SU-DHL-6 (cell line): ENCODE data around the gene LCAT.

Experiments used
- H2AFZ ChIP-seq: fragments of 200-600 bp; sonication (generic); 2 replicates; pipeline ENCODE4 v1.6.1; 2014; ENCODE audit warnings: low read depth, mild to moderate bottlenecking, moderate library complexity, mixed read lengths, antibody characterized with exemption, low read length; ENCODE audit not compliant: severe bottlenecking
- H3F3A ChIP-seq: fragments of 200-600 bp; shearing (Covaris generic); 2 replicates; pipeline ENCODE4 v1.6.0; 2016; ENCODE audit warnings: antibody characterized with exemption, mild to moderate bottlenecking; ENCODE audit not compliant: insufficient read depth
- H3K27ac ChIP-seq: fragments of 200-600 bp; sonication (generic); 2 replicates; pipeline ENCODE4 v1.5.1; 2016; ENCODE audit warnings: low read depth, mild to moderate bottlenecking, low read length, moderate library complexity, mixed read lengths
- H3K27me3 ChIP-seq: fragments of 200-600 bp; sonication (generic), shearing (Covaris generic); 2 replicates; pipeline ENCODE4 v1.6.0; 2014; ENCODE audit warnings: mild to moderate bottlenecking, low read length
- H3K36me3 ChIP-seq: fragments of 200-600 bp; sonication (generic); 2 replicates; pipeline ENCODE4 v1.6.1; 2014; ENCODE audit warnings: mild to moderate bottlenecking, low read length, mixed read lengths
- H3K4me2 ChIP-seq: fragments of 300-600, 200-600 bp; shearing (Covaris generic), sonication (generic); 2 replicates; pipeline ENCODE4 v1.6.0; 2014; ENCODE audit warnings: low read length, low read depth, mild to moderate bottlenecking; ENCODE audit not compliant: poor library complexity, severe bottlenecking
- H3K4me3 ChIP-seq: fragments of 200-600 bp; sonication (generic); 2 replicates; pipeline ENCODE4 v1.5.1; 2014; ENCODE audit warnings: antibody characterized with exemption, low read length, mild to moderate bottlenecking, mixed read lengths; ENCODE audit not compliant: insufficient read depth, poor library complexity, severe bottlenecking
- H3K79me2 ChIP-seq: fragments of 200-600 bp; sonication (generic); 2 replicates; pipeline ENCODE4 v1.6.1; 2014; ENCODE audit warnings: mild to moderate bottlenecking, low read length, moderate library complexity; ENCODE audit not compliant: insufficient read depth
- H3K9ac ChIP-seq: fragments of 200-600 bp; sonication (generic); 2 replicates; pipeline ENCODE4 v1.7.0; 2014; ENCODE audit warnings: mild to moderate bottlenecking, low read length
- H3K9me2 ChIP-seq: fragments of 200-600 bp; sonication (generic); replicated peaks from 2 replicates; pipeline ENCODE4 v1.6.1; 2014; ENCODE audit warnings: low read length; ENCODE audit not compliant: insufficient read depth
- H3K9me3 ChIP-seq: fragments of 200-600 bp; sonication (generic); 2 replicates; pipeline ENCODE4 v1.6.1; 2014; ENCODE audit warnings: low read length, mixed read lengths; ENCODE audit not compliant: insufficient read depth
- H4K20me1 ChIP-seq: fragments of 200-600 bp; sonication (generic); 2 replicates; pipeline ENCODE4 v1.6.1; 2014; ENCODE audit warnings: low read depth, mild to moderate bottlenecking, antibody characterized with exemption, low read length, moderate library complexity, mixed read lengths
- EZH2phosphoT487 ChIP-seq: fragments of 200-600 bp; sonication (generic), shearing (Covaris generic); conservative IDR thresholded peaks from 2 replicates; pipeline ENCODE4 v1.6.1; 2018; ENCODE audit warnings: mild to moderate bottlenecking, antibody characterized with exemption, low read length, moderate library complexity, mixed read lengths
- TF ChIP-seq, protein P1 (sequence below): fragments of 200-600 bp; sonication (generic); IDR thresholded peaks from one replicate; pipeline ENCODE4 v1.5.1; 2017; ENCODE audit warnings: antibody characterized with exemption, mild to moderate bottlenecking, low read length, moderate library complexity; ENCODE audit not compliant: insufficient read depth, poor library complexity, severe bottlenecking

LCAT gene

DNA sequence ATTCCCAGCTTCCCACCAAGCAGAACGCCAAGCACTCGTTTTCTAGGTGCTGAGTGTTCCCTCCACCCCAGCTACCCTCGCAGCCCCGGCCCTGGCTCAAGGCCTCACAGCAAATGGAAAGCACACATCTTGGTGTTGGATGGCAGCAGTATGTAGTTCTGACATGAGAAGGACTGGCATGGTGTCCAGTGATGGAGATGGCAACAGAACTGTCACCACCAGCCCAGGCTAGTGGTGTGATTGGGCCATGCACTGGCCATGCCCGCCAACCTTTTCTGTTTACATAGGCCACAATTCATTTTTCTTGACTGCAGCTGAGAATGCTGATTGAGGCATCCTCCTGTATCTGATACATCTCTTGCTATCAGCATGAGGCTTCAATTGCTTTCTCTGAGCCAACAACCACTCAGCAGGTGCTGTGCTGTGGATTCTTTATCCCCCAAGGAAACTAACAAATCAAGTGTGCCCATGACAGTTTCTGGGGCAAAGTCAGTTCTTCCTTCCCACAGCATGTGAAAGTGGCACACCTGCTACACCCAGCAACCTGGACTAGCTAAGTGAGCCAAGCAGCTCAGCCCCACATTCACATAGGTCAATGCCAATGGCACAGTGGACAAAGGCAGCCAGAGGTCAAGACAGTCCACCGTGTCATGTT, 20.7 kb upstream of the LCAT start:
- no peaks in the 10 kb centered on the region for H3K9me2 ChIP-seq
- no peak overlapping the region for H3K9ac ChIP-seq
- no peak overlapping the region for H3K4me2 ChIP-seq
- H3K9me3 ChIP-seq, result no peaks in the 10 kb centered on the region
- no peak overlapping the region for H3K4me3 ChIP-seq
- no peaks in the 10 kb centered on the region for H3K36me3 ChIP-seq
- H3K79me2 ChIP-seq, result no peaks in the 10 kb centered on the region
- H2AFZ ChIP-seq, result no peak overlapping the region
- no peaks in the 10 kb centered on the region for H3F3A ChIP-seq
- no peak overlapping the region for H3K27ac ChIP-seq
- H4K20me1 ChIP-seq, result no peaks in the 10 kb centered on the region
- TF ChIP-seq EZH2phosphoT487, result no peak
- no peaks in the 10 kb centered on the region for H3K27me3 ChIP-seq

DNA sequence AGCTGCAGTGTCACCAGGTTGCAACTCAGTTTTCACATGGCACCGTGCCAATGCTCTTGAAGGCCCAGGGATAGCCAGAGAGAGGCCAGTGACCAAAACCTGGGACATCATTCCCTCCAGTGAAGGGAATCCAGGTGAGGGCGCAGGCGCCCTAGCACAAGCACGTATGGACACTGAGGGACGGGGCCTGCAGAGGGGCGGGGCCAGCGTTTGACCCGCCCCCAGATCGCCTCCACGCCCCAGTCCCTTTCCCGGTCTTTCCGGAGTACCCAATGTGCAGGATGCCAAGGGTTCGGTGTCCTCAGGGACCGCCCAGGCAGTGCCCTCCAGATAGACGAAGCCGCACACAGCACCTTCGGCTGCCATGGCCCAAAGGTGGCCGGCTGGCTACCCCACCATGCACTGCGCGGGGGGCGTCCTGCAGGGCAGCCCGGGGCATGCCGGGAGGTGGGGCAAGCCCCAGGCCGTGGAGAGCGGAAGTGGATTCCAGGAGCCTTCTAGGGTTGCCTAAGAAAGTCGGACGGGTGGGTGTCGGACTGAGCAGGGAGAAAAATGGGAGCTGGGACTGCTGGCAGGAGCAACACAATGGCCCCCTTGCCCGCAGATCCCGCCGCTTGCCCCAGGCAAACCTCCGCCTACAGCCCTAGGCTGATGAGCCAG, 19.9 kb upstream of the LCAT start:
- H3K36me3 ChIP-seq, result no peaks in the 10 kb centered on the region
- H3K27ac ChIP-seq, result no peak overlapping the region
- no peaks in the 10 kb centered on the region for H3K9me2 ChIP-seq
- H3K4me3 ChIP-seq, result no peak overlapping the region
- H3K79me2 ChIP-seq, result no peaks in the 10 kb centered on the region
- no peaks in the 10 kb centered on the region for H3K27me3 ChIP-seq
- H4K20me1 ChIP-seq, result no peaks in the 10 kb centered on the region
- no peak overlapping the region for H3K9ac ChIP-seq
- no peak overlapping the region for H3K4me2 ChIP-seq
- no peak for TF ChIP-seq EZH2phosphoT487
- TF ChIP-seq, protein P1, sequence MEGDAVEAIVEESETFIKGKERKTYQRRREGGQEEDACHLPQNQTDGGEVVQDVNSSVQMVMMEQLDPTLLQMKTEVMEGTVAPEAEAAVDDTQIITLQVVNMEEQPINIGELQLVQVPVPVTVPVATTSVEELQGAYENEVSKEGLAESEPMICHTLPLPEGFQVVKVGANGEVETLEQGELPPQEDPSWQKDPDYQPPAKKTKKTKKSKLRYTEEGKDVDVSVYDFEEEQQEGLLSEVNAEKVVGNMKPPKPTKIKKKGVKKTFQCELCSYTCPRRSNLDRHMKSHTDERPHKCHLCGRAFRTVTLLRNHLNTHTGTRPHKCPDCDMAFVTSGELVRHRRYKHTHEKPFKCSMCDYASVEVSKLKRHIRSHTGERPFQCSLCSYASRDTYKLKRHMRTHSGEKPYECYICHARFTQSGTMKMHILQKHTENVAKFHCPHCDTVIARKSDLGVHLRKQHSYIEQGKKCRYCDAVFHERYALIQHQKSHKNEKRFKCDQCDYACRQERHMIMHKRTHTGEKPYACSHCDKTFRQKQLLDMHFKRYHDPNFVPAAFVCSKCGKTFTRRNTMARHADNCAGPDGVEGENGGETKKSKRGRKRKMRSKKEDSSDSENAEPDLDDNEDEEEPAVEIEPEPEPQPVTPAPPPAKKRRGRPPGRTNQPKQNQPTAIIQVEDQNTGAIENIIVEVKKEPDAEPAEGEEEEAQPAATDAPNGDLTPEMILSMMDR, result no peak
- H3K9me3 ChIP-seq, result no peaks in the 10 kb centered on the region
- H3F3A ChIP-seq, result no peaks in the 10 kb centered on the region
- H2AFZ ChIP-seq, result no peak overlapping the region

DNA sequence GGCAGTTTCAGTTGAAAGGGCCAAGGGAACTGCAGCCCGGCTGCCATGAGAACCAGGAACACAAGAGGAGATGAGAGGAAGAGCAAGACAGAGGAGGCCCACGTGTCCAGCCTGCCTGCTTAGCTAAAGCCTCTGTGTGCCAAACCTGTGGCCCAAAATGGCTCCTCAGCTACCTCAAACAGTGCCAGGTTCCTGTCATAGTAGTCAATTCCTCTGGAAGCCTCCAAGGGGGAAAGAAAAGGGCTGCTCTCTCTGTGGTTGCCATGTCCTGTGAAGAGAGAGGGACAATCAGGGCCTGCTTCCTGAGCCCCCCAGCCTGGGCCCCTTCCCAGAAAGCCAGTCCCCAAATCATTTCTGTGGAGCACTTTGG, 19.4 kb upstream of the LCAT start:
- no peaks in the 10 kb centered on the region for H3K27me3 ChIP-seq
- no peak overlapping the region for H3K27ac ChIP-seq
- H3K9me3 ChIP-seq, result no peaks in the 10 kb centered on the region
- H4K20me1 ChIP-seq, result no peaks in the 10 kb centered on the region
- no peak overlapping the region for H3K4me2 ChIP-seq
- H3K9me2 ChIP-seq, result no peaks in the 10 kb centered on the region
- H3K9ac ChIP-seq, result no peak overlapping the region
- H3K36me3 ChIP-seq, result no peaks in the 10 kb centered on the region
- H2AFZ ChIP-seq, result no peak overlapping the region
- no peaks in the 10 kb centered on the region for H3F3A ChIP-seq
- TF ChIP-seq, protein P1, result no peak
- no peak for TF ChIP-seq EZH2phosphoT487
- no peaks in the 10 kb centered on the region for H3K79me2 ChIP-seq
- H3K4me3 ChIP-seq, result no peak overlapping the region

DNA sequence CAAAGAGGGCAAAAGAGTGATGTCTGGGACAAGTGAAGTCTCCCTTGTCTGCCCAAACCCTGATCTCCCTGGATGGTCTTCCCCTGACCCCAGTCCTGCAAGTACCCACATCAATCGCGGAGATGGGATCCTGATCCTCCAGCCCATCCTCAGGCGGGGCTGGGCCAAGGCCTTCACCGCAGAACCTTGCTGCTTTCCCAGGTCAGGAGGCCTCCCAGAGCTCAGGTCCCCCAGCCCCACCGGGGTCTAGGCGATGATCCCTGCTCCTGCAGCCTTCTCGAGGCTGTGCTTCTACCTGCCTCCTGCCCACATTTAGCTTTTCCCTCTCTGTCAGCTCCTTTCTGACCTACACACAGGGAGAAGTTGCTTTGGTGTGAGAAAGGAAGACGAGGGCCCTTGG, 18.2 kb upstream of the LCAT start:
- Histone ChIP-seq H3K27ac (no peak overlapping the region), H4K20me1 (no peaks in the 10 kb centered on the region)
- TF ChIP-seq EZH2phosphoT487, result no peak
- TF ChIP-seq, protein P1, result no peak

More for the DNA sequence above, 18.2 kb upstream of the LCAT start:
- Histone ChIP-seq H3K79me2 (no peaks in the 10 kb centered on the region), H3K9me2 (no peaks in the 10 kb centered on the region), H3F3A (no peaks in the 10 kb centered on the region), H2AFZ (no peak overlapping the region), H3K4me2 (no peak overlapping the region), H3K4me3 (no peak overlapping the region), H3K27me3 (no peaks in the 10 kb centered on the region), H3K9ac (no peak overlapping the region), H3K9me3 (no peaks in the 10 kb centered on the region), H3K36me3 (no peaks in the 10 kb centered on the region)
